IPS-NIHi11 (cell line): Measurements from ENCODE around the gene SF3A1.

Experiments
- DNase-seq: peaks from one replicate; pipeline ENCODE4 v3.0.0; 2012; ENCODE audit warnings: mixed read lengths, low spot score

SF3A1 gene

GRCh38 chr22:30287648-30288418 is 68.9 kb downstream of the SF3A1 start:
- DNase-seq = peak; percentile 85

- DNase-seq = peak; percentile 88
These were observed 69.7 kb downstream of the SF3A1 start for GRCh38 chr22:30286813-30287647.

- DNase-seq = no peak
These were observed 70.4 kb downstream of the SF3A1 start for GRCh38 chr22:30286331-30286730.

- DNase-seq = no peak
These were observed 70.9 kb downstream of the SF3A1 start for GRCh38 chr22:30285846-30286200.

GRCh38 chr22:30285176-30285845 is 71.4 kb downstream of the SF3A1 start:
- no peak for DNase-seq

- DNase-seq = no peak
These were observed 72.0 kb downstream of the SF3A1 start for GRCh38 chr22:30284666-30285065.

GRCh38 chr22:30284172-30284571 is 72.5 kb downstream of the SF3A1 start:
- no peak for DNase-seq

GRCh38 chr22:30283342-30283741 is 73.4 kb downstream of the SF3A1 start:
- DNase-seq = no peak

GRCh38 chr22:30282616-30283046 is 74.1 kb downstream of the SF3A1 start:
- no peak for DNase-seq
